ENCODE measurements around the gene MARCHF3.
A peak's percentile ranks its signal among the peaks of the same experiment; 100 is the strongest.
"Not testable (repeated sequence)": the region's sequence is repeated elsewhere in the genome, so short reads cannot be mapped to it uniquely, and the experiment has no call there.

The MARCHF3 gene

DNA sequence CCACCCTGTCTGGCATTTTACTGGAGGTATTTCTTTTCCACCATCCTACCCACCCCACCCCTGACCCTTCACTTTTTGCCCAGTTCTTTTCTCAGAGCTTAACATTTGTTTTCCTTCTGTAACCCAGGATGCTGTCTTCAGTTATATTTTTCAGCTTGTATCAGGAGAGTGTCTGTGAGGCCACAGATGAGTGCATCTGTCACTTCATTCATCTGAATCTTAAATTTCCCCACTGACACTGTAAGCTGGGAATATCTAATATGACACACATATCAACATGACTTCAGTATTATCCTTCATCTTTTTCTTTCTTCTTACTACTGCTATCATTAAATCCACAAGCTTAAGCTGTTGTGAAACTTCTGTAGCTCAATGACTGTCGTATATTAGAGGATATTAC lies 4.9 kb downstream of the MARCHF3 start:
- TF ChIP-seq Cebpa-rat (IDR thresholded peaks at IDR 0.05): no peak
- Histone ChIP-seq H3K4me2 (peak overlapping the region in 9 of 11 experiments; percentile 35 to 97 (median 80); a peak in 17 of 22 replicates), H3K4me3 (no peak overlapping the region), H4K20me1 (peaks cover 0 to 62% (median 8%) of the 10 kb centered on the region in 11 experiments; a peak in 8 of 22 replicates), H3K27ac (peak overlapping the region in 1 of 11 experiments; percentile 22; a peak in 1 of 22 replicates), H3K9ac (peak overlapping the region in 2 of 11 experiments; percentile 8 to 24; a peak in 3 of 22 replicates), H3K9me3 (replicated peaks in 1 of 11) (peaks cover 0 to 19% (median 0%) of the 10 kb centered on the region in 11 experiments; a peak in 6 of 22 replicates), H3K27me3 (no peaks in the 10 kb centered on the region), H3K4me1 (peaks cover 11 to 65% (median 50%) of the 10 kb centered on the region in 10 experiments), H3K36me3 (peaks cover 0 to 29% (median 0%) of the 10 kb centered on the region in 11 experiments; a peak in 4 of 22 replicates)

GRCh38 chr5:127024821-127025220 lies 5.5 kb downstream of the MARCHF3 start:
- peaks cover 0 to 19% (median 0%) of the 10 kb centered on the region in 11 experiments; a peak in 6 of 22 replicates for H3K9me3 ChIP-seq (replicated peaks in 1 of 11)
- peaks cover 11 to 71% (median 56%) of the 10 kb centered on the region in 10 experiments for H3K4me1 ChIP-seq
- no peak for TF ChIP-seq Cebpa-rat (IDR thresholded peaks at IDR 0.05)
- H3K27ac ChIP-seq: no peak overlapping the region
- H3K36me3 ChIP-seq: peaks cover 0 to 29% (median 0%) of the 10 kb centered on the region in 11 experiments; a peak in 4 of 22 replicates
- no peak overlapping the region for H3K4me3 ChIP-seq
- peaks cover 0 to 58% (median 8%) of the 10 kb centered on the region in 11 experiments; a peak in 8 of 22 replicates for H4K20me1 ChIP-seq
- no peak overlapping the region for H3K9ac ChIP-seq
- H3K4me2 ChIP-seq: peak overlapping the region in 5 of 11 experiments; percentile 79 to 97 (median 85); a peak in 9 of 22 replicates
- H3K27me3 ChIP-seq: no peaks in the 10 kb centered on the region

DNA sequence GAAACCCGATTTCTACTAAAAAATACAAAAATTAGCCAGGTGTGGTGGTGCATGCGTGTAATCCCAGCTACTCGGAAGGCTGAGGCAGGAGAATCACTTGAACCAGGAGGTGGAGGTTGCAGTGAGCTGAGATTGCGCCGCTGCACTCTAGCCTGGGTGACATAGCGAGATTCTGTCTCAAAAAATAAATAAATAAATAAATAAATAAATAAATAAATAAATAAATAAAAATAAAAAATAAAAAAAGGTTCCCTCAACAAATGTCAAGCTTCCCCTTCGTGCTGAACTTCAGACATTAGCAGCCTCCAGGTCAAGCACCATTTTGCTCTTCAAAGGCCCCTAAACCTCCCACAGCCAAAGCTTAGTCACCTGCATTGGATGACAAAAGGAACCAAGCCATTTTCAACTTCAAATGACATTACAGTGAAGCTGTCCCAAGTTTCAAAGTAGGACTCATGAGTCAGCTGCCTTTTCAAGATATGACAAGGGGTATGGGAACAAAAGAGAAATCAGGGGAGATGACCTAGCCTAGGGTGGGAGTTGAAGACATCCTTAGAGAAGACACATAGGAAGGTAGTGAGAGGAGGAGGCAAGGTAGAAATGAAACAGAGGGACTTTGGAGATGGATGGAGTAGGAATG lies 6.7 kb downstream of the MARCHF3 start:
- not testable (repeated sequence) for H3K27ac ChIP-seq, H3K27me3 ChIP-seq, H3K9ac ChIP-seq, H3K4me3 ChIP-seq
- Histone ChIP-seq H3K4me1 (peaks cover 4 to 80% (median 57%) of the 10 kb centered on the region in 10 experiments), H3K9me3 (replicated peaks in 1 of 11) (peaks cover 0 to 19% (median 0%) of the 10 kb centered on the region in 11 experiments; a peak in 6 of 22 replicates), H3K4me2 (peak overlapping the region in 3 of 11 experiments; percentile 3 to 97 (median 18); a peak in 2 of 22 replicates), H3K36me3 (peaks cover 0 to 29% (median 0%) of the 10 kb centered on the region in 11 experiments; a peak in 4 of 22 replicates), H4K20me1 (peaks cover 0 to 48% (median 0%) of the 10 kb centered on the region in 11 experiments; a peak in 8 of 22 replicates)

- peak overlapping the region in 1 of 11 experiments; percentile 3; a peak in 1 of 22 replicates for H3K4me2 ChIP-seq
- H3K9ac ChIP-seq: no peak overlapping the region
- no peak for TF ChIP-seq Cebpa-rat (IDR thresholded peaks at IDR 0.05)
- H3K4me1 ChIP-seq: peaks cover 0 to 76% (median 50%) of the 10 kb centered on the region in 10 experiments; a peak in 17 of 20 replicates
- no peaks in the 10 kb centered on the region for H3K27me3 ChIP-seq
- no peak overlapping the region for H3K4me3 ChIP-seq
- H3K9me3 ChIP-seq (replicated peaks in 1 of 11): peaks cover 0 to 26% (median 8%) of the 10 kb centered on the region in 11 experiments; a peak in 13 of 22 replicates
- no peak overlapping the region for H3K27ac ChIP-seq
- peaks cover 0 to 41% (median 0%) of the 10 kb centered on the region in 11 experiments; a peak in 8 of 22 replicates for H4K20me1 ChIP-seq
- H3K36me3 ChIP-seq: peaks cover 0 to 36% (median 2%) of the 10 kb centered on the region in 11 experiments; a peak in 5 of 22 replicates
Observed at GRCh38 chr5:127022846-127023245, 7.5 kb downstream of the MARCHF3 start.

- Histone ChIP-seq H3K4me3 (no peak overlapping the region), H3K36me3 (peaks cover 0 to 38% (median 4%) of the 10 kb centered on the region in 11 experiments; a peak in 5 of 22 replicates), H3K4me2 (peak overlapping the region in 8 of 11 experiments; percentile 20 to 69 (median 52); a peak in 16 of 22 replicates), H3K27ac (peak overlapping the region in 3 of 11 experiments; percentile 9 to 25 (median 16); a peak in 5 of 22 replicates), H3K4me1 (peaks cover 5 to 55% (median 29%) of the 10 kb centered on the region in 10 experiments), H3K27me3 (no peaks in the 10 kb centered on the region), H4K20me1 (peaks cover 0 to 13% (median 0%) of the 10 kb centered on the region in 11 experiments; a peak in 4 of 22 replicates), H3K9ac (no peak overlapping the region), H3K9me3 (replicated peaks in 1 of 11) (peaks cover 0 to 49% (median 23%) of the 10 kb centered on the region in 11 experiments; a peak in 18 of 22 replicates)
- TF ChIP-seq Cebpa-rat (IDR thresholded peaks at IDR 0.05): no peak
Observed at GRCh38 chr5:127019928-127020327, 10.4 kb downstream of the MARCHF3 start.

DNA sequence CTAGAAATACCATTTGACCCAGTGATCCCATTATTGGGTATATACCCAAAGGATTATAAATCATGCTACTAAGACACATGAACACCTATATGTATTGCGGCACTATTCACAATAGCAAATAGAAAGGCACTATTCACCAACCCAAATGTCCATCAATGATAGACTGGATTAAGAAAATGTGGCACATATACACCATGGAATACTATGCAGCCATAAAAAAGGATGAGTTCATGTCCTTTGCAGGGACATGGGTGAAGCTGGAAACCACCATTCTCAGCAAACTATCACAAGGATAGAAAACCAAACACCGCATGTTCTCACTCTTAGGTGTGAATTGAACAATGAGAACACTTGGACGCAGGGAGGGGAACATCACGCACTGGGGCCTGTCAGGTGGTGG lies 13.6 kb downstream of the MARCHF3 start:
- H3K4me2 ChIP-seq, H3K9ac ChIP-seq, H3K27ac ChIP-seq, H3K4me3 ChIP-seq, H4K20me1 ChIP-seq, H3K27me3 ChIP-seq: not testable (repeated sequence)
- H3K4me1 ChIP-seq: peaks cover 37 to 73% (median 57%) of the 10 kb centered on the region in 10 experiments
- H3K9me3 ChIP-seq (replicated peaks in 1 of 11): peaks cover 0 to 48% (median 20%) of the 10 kb centered on the region in 11 experiments; a peak in 18 of 22 replicates
- H3K36me3 ChIP-seq: peaks cover 0 to 17% (median 4%) of the 10 kb centered on the region in 11 experiments; a peak in 4 of 22 replicates

DNA sequence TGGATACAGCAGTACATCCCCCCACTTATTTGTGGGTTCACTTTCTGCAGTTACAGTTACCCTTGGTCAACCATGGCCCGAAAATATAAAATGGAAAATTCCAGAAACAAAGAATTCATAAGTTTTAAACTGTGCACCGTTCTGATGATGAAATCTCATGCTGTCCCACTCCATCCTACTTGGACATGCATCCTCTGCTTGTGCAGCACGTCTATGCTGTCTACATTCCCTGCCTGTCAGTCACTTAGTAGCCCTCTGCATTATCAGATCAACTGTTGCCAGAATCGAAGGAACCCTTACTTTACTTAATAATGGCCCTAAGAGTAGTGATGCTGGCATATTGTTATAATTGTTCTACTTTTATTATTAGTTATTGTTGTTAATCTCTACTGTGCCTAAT lies 14.6 kb downstream of the MARCHF3 start:
- no peak overlapping the region for H3K27ac ChIP-seq

GRCh38 chr5:127014573-127014972 lies 15.8 kb downstream of the MARCHF3 start:
- Histone ChIP-seq H3K36me3 (peaks cover 0 to 26% (median 4%) of the 10 kb centered on the region in 11 experiments; a peak in 6 of 22 replicates), H3K9me3 (replicated peaks in 1 of 11) (peaks cover 0 to 57% (median 34%) of the 10 kb centered on the region in 11 experiments; a peak in 19 of 22 replicates), H3K27ac (peak overlapping the region in 1 of 11 experiments; percentile 17; a peak in 1 of 22 replicates), H3K4me1 (peaks cover 39 to 75% (median 53%) of the 10 kb centered on the region in 10 experiments), H3K4me3 (no peak overlapping the region), H4K20me1 (no peaks in the 10 kb centered on the region), H3K4me2 (peak overlapping the region in 10 of 11 experiments; percentile 33 to 76 (median 68); a peak in 15 of 22 replicates), H3K9ac (no peak overlapping the region), H3K27me3 (no peaks in the 10 kb centered on the region)
- no peak for TF ChIP-seq Cebpa-rat (IDR thresholded peaks at IDR 0.05)

More for the DNA sequence above, 14.6 kb downstream of the MARCHF3 start:
- Histone ChIP-seq H3K4me2 (peak overlapping the region in 5 of 11 experiments; percentile 0 to 24 (median 16); a peak in 2 of 22 replicates), H3K9ac (no peak overlapping the region), H3K9me3 (replicated peaks in 1 of 11) (peaks cover 0 to 45% (median 22%) of the 10 kb centered on the region in 11 experiments; a peak in 19 of 22 replicates), H3K4me1 (peaks cover 45 to 75% (median 64%) of the 10 kb centered on the region in 10 experiments), H3K4me3 (no peak overlapping the region), H3K36me3 (peaks cover 0 to 14% (median 0%) of the 10 kb centered on the region in 11 experiments; a peak in 5 of 22 replicates), H3K27me3 (no peaks in the 10 kb centered on the region), H4K20me1 (no peaks in the 10 kb centered on the region; a peak in 1 of 22 replicates)
- TF ChIP-seq Cebpa-rat (IDR thresholded peaks at IDR 0.05): no peak

Data from BLaER1 treated with 17β-estradiol and CSF1 and Interleukin-3, amounts not matched to agents 10 nM and 100 nM (cell line).